Smooth muscle cell (in vitro differentiated cells): Measurements from ENCODE around the gene SLC22A23. TPM values are rescaled to one million over a fixed set of nuclear protein-coding genes. Genes with fewer than 3 reads are reported as not detected.

Experiments
- DNase-seq: peaks from one replicate; lab custom pipeline; 2025; ENCODE audit not compliant: unreplicated experiment; lab: John Stamatoyannopoulos, UW
- H2AFZ ChIP-seq: fragments of 200-600 bp; sonication (generic); 2 replicates; pipeline ENCODE4 v1.6.0; 2016; ENCODE audit warnings: antibody characterized with exemption, low read depth, mild to moderate bottlenecking
- H3F3A ChIP-seq: fragments of 200-600 bp; sonication (generic); 2 replicates; pipeline ENCODE4 v1.6.0; 2017; ENCODE audit warnings: antibody characterized with exemption, low read depth
- H3K27ac ChIP-seq: fragments of 200-600 bp; sonication (generic); 2 replicates; pipeline ENCODE4 v1.5.1; 2016; ENCODE audit warnings: low read depth, mild to moderate bottlenecking
- H3K27me3 ChIP-seq: fragments of 200-600 bp; sonication (generic); 2 replicates; pipeline ENCODE4 v1.6.1; 2016; ENCODE audit warnings: low read depth, mild to moderate bottlenecking
- H3K36me3 ChIP-seq: fragments of 200-600 bp; sonication (generic); 2 replicates; pipeline ENCODE4 v1.5.1; 2016; ENCODE audit warnings: low read depth
- H3K4me1 ChIP-seq: fragments of 200-600 bp; sonication (generic); 2 replicates; pipeline ENCODE4 v1.5.1; 2016; ENCODE audit warnings: low read depth
- H3K4me2 ChIP-seq: fragments of 200-600 bp; sonication (generic); 2 replicates; pipeline ENCODE4 v1.6.0; 2016; ENCODE audit warnings: mild to moderate bottlenecking
- H3K4me3 ChIP-seq: fragments of 200-600 bp; sonication (generic); 2 replicates; pipeline ENCODE4 v1.5.1; 2016; ENCODE audit warnings: mild to moderate bottlenecking
- H3K79me2 ChIP-seq: fragments of 200-600 bp; sonication (generic); 2 replicates; pipeline ENCODE4 v1.6.0; 2016; ENCODE audit warnings: low read depth, mild to moderate bottlenecking
- H3K9ac ChIP-seq: fragments of 200-600 bp; sonication (generic); 2 replicates; pipeline ENCODE4 v1.6.0; 2016; ENCODE audit warnings: low read depth
- H3K9me3 ChIP-seq: fragments of 200-600 bp; sonication (generic); replicated peaks from 2 replicates; pipeline ENCODE4 v1.5.1; 2016; ENCODE audit warnings: low read depth
- H4K20me1 ChIP-seq: fragments of 200-600 bp; sonication (generic); 2 replicates; pipeline ENCODE4 v1.6.0; 2016; ENCODE audit warnings: low read depth
- CTCF ChIP-seq: fragments of 200-600 bp; sonication (generic); IDR thresholded peaks from 2 replicates; pipeline ENCODE4 v1.5.1; 2017; ENCODE audit warnings: borderline replicate concordance, mild to moderate bottlenecking, antibody characterized with exemption; ENCODE audit not compliant: insufficient read depth, poor library complexity, severe bottlenecking
- WGBS: methylation state at CpG from one replicate; pipeline ENCODE4 v1.1.7; 2016; ENCODE audit warnings: low lambda C conversion rate; 5-methylcytosine and 5-hydroxymethylcytosine counted together
- polyA plus RNA-seq: library from polyadenylated mRNA; unstranded; fragments of >200 nt; fragmentation: Nextera tagmentation; extraction: Ambion mirVana; gene quantifications from 2 replicates; pipeline ENCODE4 v1.2.1, GENCODE V29; 2016
- total RNA-seq: library from RNA; depleted of rRNA; stranded (reverse); fragments of >200 nt; gene quantifications from 2 replicates; pipeline ENCODE4 v1.2.3, GENCODE V29; 2014

SLC22A23 gene
- total and polyA plus RNA-seq, 2 experiments from 2014 or later: 1.6 to 3.8 TPM

- no peak for TF ChIP-seq CTCF
- Histone ChIP-seq H3F3A (no peaks in the 10 kb centered on the region), H3K9me3 (no peaks in the 10 kb centered on the region), H3K36me3 (no peaks in the 10 kb centered on the region), H3K4me2 (no peak overlapping the region), H3K27me3 (peaks cover 4% of the 10 kb centered on the region), H3K79me2 (no peaks in the 10 kb centered on the region), H4K20me1 (no peaks in the 10 kb centered on the region), H3K27ac (no peak overlapping the region), H3K4me1 (no peaks in the 10 kb centered on the region), H3K9ac (no peak overlapping the region), H3K4me3 (no peak overlapping the region), H2AFZ (no peak overlapping the region)
- no peak for DNase-seq
- WGBS: 89% methylated on average over 11 of the region's 11 CpGs
These were observed 144.1 kb downstream of the SLC22A23 start for GRCh38 chr6:3312604-3313231.

GRCh38 chr6:3311826-3312225 is 145.0 kb downstream of the SLC22A23 start:
- no peak for TF ChIP-seq CTCF
- Histone ChIP-seq H3K4me2 (no peak overlapping the region), H3K27ac (no peak overlapping the region), H3F3A (no peaks in the 10 kb centered on the region), H3K9ac (no peak overlapping the region), H3K27me3 (peaks cover 4% of the 10 kb centered on the region), H2AFZ (no peak overlapping the region), H4K20me1 (no peaks in the 10 kb centered on the region), H3K9me3 (no peaks in the 10 kb centered on the region), H3K79me2 (no peaks in the 10 kb centered on the region), H3K4me1 (no peaks in the 10 kb centered on the region), H3K4me3 (no peak overlapping the region), H3K36me3 (no peaks in the 10 kb centered on the region)
- DNase-seq: no peak
- WGBS: 94% methylated on average over 6 of the region's 6 CpGs

- Histone ChIP-seq H4K20me1 (no peaks in the 10 kb centered on the region), H3K9me3 (no peaks in the 10 kb centered on the region), H2AFZ (no peak overlapping the region), H3K27me3 (peaks cover 4% of the 10 kb centered on the region), H3K79me2 (no peaks in the 10 kb centered on the region), H3K4me1 (no peaks in the 10 kb centered on the region), H3F3A (no peaks in the 10 kb centered on the region), H3K9ac (no peak overlapping the region), H3K4me3 (no peak overlapping the region), H3K27ac (no peak overlapping the region), H3K36me3 (no peaks in the 10 kb centered on the region), H3K4me2 (no peak overlapping the region)
- no peak for DNase-seq
- 94% methylated on average over 9 of the region's 9 CpGs for WGBS
- no peak for TF ChIP-seq CTCF
These were observed 146.1 kb downstream of the SLC22A23 start for GRCh38 chr6:3310703-3311102.

GRCh38 chr6:3310051-3310448 is 146.8 kb downstream of the SLC22A23 start:
- no peak for DNase-seq
- Histone ChIP-seq H3K4me1 (no peaks in the 10 kb centered on the region), H3K4me2 (no peak overlapping the region), H2AFZ (no peak overlapping the region), H3F3A (no peaks in the 10 kb centered on the region), H3K27ac (no peak overlapping the region), H3K9me3 (no peaks in the 10 kb centered on the region), H4K20me1 (no peaks in the 10 kb centered on the region), H3K36me3 (no peaks in the 10 kb centered on the region), H3K9ac (no peak overlapping the region), H3K4me3 (no peak overlapping the region), H3K27me3 (peaks cover 4% of the 10 kb centered on the region), H3K79me2 (no peaks in the 10 kb centered on the region)
- no peak for TF ChIP-seq CTCF
- 91% methylated on average over 5 of the region's 6 CpGs for WGBS
